Mesenchymal stem cell (in vitro differentiated cells and primary cell): Measurements from ENCODE around the gene KRTAP5-1. TPM values are rescaled to one million over a fixed set of nuclear protein-coding genes. Genes with fewer than 3 reads are reported as not detected.
"Not testable (repeated sequence)": the region's sequence is repeated elsewhere in the genome, so short reads cannot be mapped to it uniquely, and the experiment has no call there.

ENCODE experiments used
- DNase-seq: peaks from one replicate; pipeline ENCODE4 v3.0.0-alpha.2; 2013
- H2AFZ ChIP-seq: one replicate; pipeline ENCODE4 v1.6.1; 2013; ENCODE audit warnings: low read depth, mild to moderate bottlenecking, control low read depth, inconsistent platforms, low read length, moderate library complexity
- H2AK5ac ChIP-seq: 2 replicates; pipeline ENCODE4 v1.6.1; 2013; ENCODE audit warnings: low read length, moderate library complexity, mild to moderate bottlenecking, inconsistent platforms; ENCODE audit not compliant: severe bottlenecking
- H2BK120ac ChIP-seq: one replicate; pipeline ENCODE4 v1.6.1; 2013; ENCODE audit warnings: low read depth, mild to moderate bottlenecking, inconsistent platforms, low read length, moderate library complexity
- H2BK12ac ChIP-seq, 2 experiments: one replicate each; pipeline ENCODE4 v1.6.1; 2013; ENCODE audit warnings: inconsistent platforms in 2 of 2, low read length in 2 of 2, mild to moderate bottlenecking in 2 of 2, moderate library complexity in 2 of 2, control low read depth in 1 of 2
- H2BK15ac ChIP-seq: one replicate; pipeline ENCODE4 v1.6.1; 2013; ENCODE audit warnings: mild to moderate bottlenecking, low read depth, inconsistent platforms; ENCODE audit not compliant: poor library complexity, severe bottlenecking
- H2BK5ac ChIP-seq: 2 replicates; pipeline ENCODE4 v1.6.1; 2013; ENCODE audit warnings: low read depth, mild to moderate bottlenecking, low read length, control low read depth, inconsistent platforms; ENCODE audit not compliant: poor library complexity, severe bottlenecking
- H3K14ac ChIP-seq, 2 experiments: one replicate each; pipeline ENCODE4 v1.6.1; 2013; ENCODE audit warnings: inconsistent platforms in 2 of 2, low read length in 2 of 2, control low read depth in 1 of 2, mild to moderate bottlenecking in 1 of 2, moderate library complexity in 1 of 2
- H3K18ac ChIP-seq, 2 experiments: one replicate each; pipeline ENCODE4 v1.6.1; 2013; ENCODE audit warnings: inconsistent platforms in 2 of 2, low read length in 2 of 2, control low read depth in 1 of 2, low read depth in 1 of 2, mild to moderate bottlenecking in 1 of 2
- H3K23ac ChIP-seq, 2 experiments: one replicate each; pipeline ENCODE4 v1.6.1; 2013; ENCODE audit warnings: inconsistent platforms in 2 of 2, low read length in 2 of 2, mild to moderate bottlenecking in 2 of 2, moderate library complexity in 2 of 2, control low read depth in 1 of 2
- H3K27ac ChIP-seq: 2 replicates; pipeline ENCODE4 v1.5.1; 2013; ENCODE audit warnings: mild to moderate bottlenecking, moderate library complexity, low read length, control low read depth, inconsistent platforms; ENCODE audit not compliant: poor library complexity, severe bottlenecking
- H3K27me3 ChIP-seq, 2 experiments: 2 replicates each; pipeline versions ENCODE4 v1.6.1 to v1.7.0; 2013; ENCODE audit warnings: low read length in 2 of 2, mild to moderate bottlenecking in 2 of 2, moderate library complexity in 2 of 2, control low read depth in 1 of 2, inconsistent platforms in 1 of 2; ENCODE audit not compliant: control insufficient read depth in 1 of 2, insufficient read depth in 1 of 2
- H3K36me3 ChIP-seq, 2 experiments: 2 replicates each; pipeline versions ENCODE4 v1.6.1 to v1.7.0; 2013; ENCODE audit warnings: low read length in 2 of 2, control low read depth in 1 of 2, inconsistent platforms in 1 of 2, low read depth in 1 of 2, mild to moderate bottlenecking in 1 of 2; ENCODE audit not compliant: insufficient read depth in 2 of 2, control insufficient read depth in 1 of 2
- H3K4ac ChIP-seq, 2 experiments: one replicate each; pipeline ENCODE4 v1.6.1; 2013; ENCODE audit warnings: inconsistent platforms in 2 of 2, low read length in 2 of 2, mild to moderate bottlenecking in 2 of 2, moderate library complexity in 2 of 2, control low read depth in 1 of 2, low read depth in 1 of 2
- H3K4me1 ChIP-seq: 2 replicates; pipeline ENCODE4 v1.6.1; 2013; ENCODE audit warnings: low read depth, low read length, control low read depth; ENCODE audit not compliant: control insufficient read depth, insufficient read depth
- H3K4me2 ChIP-seq: 2 replicates; pipeline ENCODE4 v1.6.1; 2013; ENCODE audit warnings: low read length, mild to moderate bottlenecking, inconsistent platforms; ENCODE audit not compliant: poor library complexity, severe bottlenecking
- H3K4me3 ChIP-seq, 2 experiments: 2 replicates each; pipeline versions ENCODE4 v1.5.1 to v1.7.0; 2013; ENCODE audit warnings: low read length in 2 of 2, mild to moderate bottlenecking in 2 of 2, control low read depth in 1 of 2, low read depth in 1 of 2; ENCODE audit not compliant: insufficient read depth in 1 of 2
- H3K79me1 ChIP-seq: replicated peaks from 2 replicates; pipeline ENCODE4 v1.6.1; 2013; ENCODE audit warnings: mild to moderate bottlenecking, control low read depth, low read length, inconsistent platforms; ENCODE audit not compliant: poor library complexity, severe bottlenecking
- H3K9ac ChIP-seq: 2 replicates; pipeline ENCODE4 v1.7.0; 2013; ENCODE audit warnings: mild to moderate bottlenecking, low read length, moderate library complexity
- H3K9me3 ChIP-seq: 2 replicates; pipeline ENCODE4 v1.7.0; 2013; ENCODE audit warnings: mild to moderate bottlenecking, low read length; ENCODE audit not compliant: control insufficient read depth
- H4K8ac ChIP-seq: one replicate; pipeline ENCODE4 v1.6.1; 2013; ENCODE audit warnings: inconsistent platforms, mild to moderate bottlenecking, low read length, moderate library complexity
- H4K91ac ChIP-seq: one replicate; pipeline ENCODE4 v1.6.1; 2013; ENCODE audit warnings: mild to moderate bottlenecking, low read length, inconsistent platforms
- WGBS: methylation state at CpG from one replicate; pipeline ENCODE4 v1.1.7; 2013; ENCODE audit warnings: mixed read lengths; 5-methylcytosine and 5-hydroxymethylcytosine counted together
- polyA plus RNA-seq, 2 experiments: library from polyadenylated mRNA; stranded (reverse); fragments of 200-250 nt; gene quantifications; one replicate each; pipeline ENCODE4 v1.2.3, GENCODE V29; 2013

Gene KRTAP5-1
- polyA plus RNA-seq (2013, experiment 1 of 2), result not detected
- polyA plus RNA-seq (2013, experiment 2 of 2), result not detected

- not testable (repeated sequence) for H3K4me2 ChIP-seq, H3K36me3 ChIP-seq, H3K4ac ChIP-seq, H2BK120ac ChIP-seq, DNase-seq, H2AK5ac ChIP-seq, H3K9ac ChIP-seq, H2BK5ac ChIP-seq, H2BK12ac ChIP-seq, H3K4me3 ChIP-seq, H4K91ac ChIP-seq, H3K27ac ChIP-seq, H3K79me1 ChIP-seq, H3K9me3 ChIP-seq, H2AFZ ChIP-seq, H3K4me1 ChIP-seq, H4K8ac ChIP-seq, H2BK15ac ChIP-seq, H3K18ac ChIP-seq
- H3K14ac ChIP-seq, result peak within 1 kb of the TSS in 1 of 2 experiments; percentile 41
- WGBS, result 74% methylated on average over 4 of the region's 9 CpGs
- peaks cover 34 to 56% of the 10 kb centered on the region in 2 experiments for H3K27me3 ChIP-seq
- H3K23ac ChIP-seq, result peak within 1 kb of the TSS in 1 of 2 experiments; percentile 69
Observed at GRCh38 chr11:1584661-1585370, at the start of gene KRTAP5-1. Gene KRTAP5-1 (minus strand): TSS chr11:1585283. CDS start chr11:1585249, 34 bp downstream.

- DNase-seq, result no peak
- Histone ChIP-seq H3K4me3 (no peak overlapping the region), H3K27me3 (peaks cover 38 to 78% of the 10 kb centered on the region in 2 experiments), H2BK12ac (no peak overlapping the region), H3K9me3 (no peaks in the 10 kb centered on the region), H3K23ac (no peak overlapping the region), H3K9ac (no peak overlapping the region), H3K36me3 (no peaks in the 10 kb centered on the region), H3K27ac (no peak overlapping the region), H3K4me1 (no peaks in the 10 kb centered on the region), H2AK5ac (no peak overlapping the region), H4K91ac (peak overlapping the region; percentile 41), H3K18ac (no peak overlapping the region), H2BK15ac (no peak overlapping the region), H3K4ac (no peak overlapping the region), H3K4me2 (no peak overlapping the region), H2BK120ac (no peak overlapping the region), H4K8ac (no peak overlapping the region), H3K79me1 (no peaks in the 10 kb centered on the region), H3K14ac (no peak overlapping the region), H2AFZ (no peak overlapping the region), H2BK5ac (no peak overlapping the region)
- WGBS, result 89% methylated on average over 10 of the region's 10 CpGs
Observed at GRCh38 chr11:1633864-1634263, 48.8 kb upstream of the KRTAP5-1 start.

GRCh38 chr11:1632053-1632714 is 47.1 kb upstream of the KRTAP5-1 start:
- 75% methylated on average over 11 of the region's 11 CpGs for WGBS
- H4K8ac ChIP-seq, result no peak overlapping the region
- no peak overlapping the region for H3K4me3 ChIP-seq
- H2AFZ ChIP-seq, result no peak overlapping the region
- no peak overlapping the region for H4K91ac ChIP-seq
- H3K36me3 ChIP-seq, result no peaks in the 10 kb centered on the region
- H3K4ac ChIP-seq, result no peak overlapping the region
- no peak for DNase-seq
- H2BK120ac ChIP-seq, result no peak overlapping the region
- H2BK5ac ChIP-seq, result no peak overlapping the region
- H3K18ac ChIP-seq, result no peak overlapping the region
- H3K4me2 ChIP-seq, result no peak overlapping the region
- no peak overlapping the region for H3K9ac ChIP-seq
- H3K27ac ChIP-seq, result no peak overlapping the region
- H2AK5ac ChIP-seq, result no peak overlapping the region
- H3K27me3 ChIP-seq, result peaks cover 51 to 83% of the 10 kb centered on the region in 2 experiments
- no peak overlapping the region for H3K23ac ChIP-seq
- H3K79me1 ChIP-seq, result no peaks in the 10 kb centered on the region
- no peaks in the 10 kb centered on the region for H3K4me1 ChIP-seq
- no peaks in the 10 kb centered on the region for H3K9me3 ChIP-seq
- no peak overlapping the region for H3K14ac ChIP-seq
- H2BK15ac ChIP-seq, result no peak overlapping the region
- no peak overlapping the region for H2BK12ac ChIP-seq

- no peak overlapping the region for H3K23ac ChIP-seq
- no peak overlapping the region for H2BK12ac ChIP-seq
- no peak overlapping the region for H3K4me3 ChIP-seq
- no peak overlapping the region for H4K8ac ChIP-seq
- H2BK15ac ChIP-seq, result no peak overlapping the region
- no peak overlapping the region for H3K9ac ChIP-seq
- H3K9me3 ChIP-seq, result no peaks in the 10 kb centered on the region
- DNase-seq, result no peak
- H3K14ac ChIP-seq, result no peak overlapping the region
- peaks cover 58 to 83% of the 10 kb centered on the region in 2 experiments for H3K27me3 ChIP-seq
- no peak overlapping the region for H2BK5ac ChIP-seq
- H3K4me1 ChIP-seq, result no peaks in the 10 kb centered on the region
- no peak overlapping the region for H3K4ac ChIP-seq
- H3K18ac ChIP-seq, result no peak overlapping the region
- no peak overlapping the region for H2AK5ac ChIP-seq
- H4K91ac ChIP-seq, result no peak overlapping the region
- H2BK120ac ChIP-seq, result no peak overlapping the region
- WGBS, result 76% methylated on average over 13 of the region's 13 CpGs
- no peak overlapping the region for H2AFZ ChIP-seq
- H3K4me2 ChIP-seq, result no peak overlapping the region
- H3K79me1 ChIP-seq, result no peaks in the 10 kb centered on the region
- H3K36me3 ChIP-seq, result no peaks in the 10 kb centered on the region
- no peak overlapping the region for H3K27ac ChIP-seq
Observed at GRCh38 chr11:1631066-1631568, 46.0 kb upstream of the KRTAP5-1 start.
